GM18867 (cell line): Measurements from ENCODE around the gene CNOT2.

Experiments
- ATAC-seq: cut with Tn5 transposase; IDR thresholded peaks from one replicate; pipeline ENCODE4 v1.9.1; 2021; ENCODE audit warnings: mild to moderate bottlenecking, moderate library complexity; ENCODE audit not compliant: unreplicated experiment

CNOT2 gene, protein sequence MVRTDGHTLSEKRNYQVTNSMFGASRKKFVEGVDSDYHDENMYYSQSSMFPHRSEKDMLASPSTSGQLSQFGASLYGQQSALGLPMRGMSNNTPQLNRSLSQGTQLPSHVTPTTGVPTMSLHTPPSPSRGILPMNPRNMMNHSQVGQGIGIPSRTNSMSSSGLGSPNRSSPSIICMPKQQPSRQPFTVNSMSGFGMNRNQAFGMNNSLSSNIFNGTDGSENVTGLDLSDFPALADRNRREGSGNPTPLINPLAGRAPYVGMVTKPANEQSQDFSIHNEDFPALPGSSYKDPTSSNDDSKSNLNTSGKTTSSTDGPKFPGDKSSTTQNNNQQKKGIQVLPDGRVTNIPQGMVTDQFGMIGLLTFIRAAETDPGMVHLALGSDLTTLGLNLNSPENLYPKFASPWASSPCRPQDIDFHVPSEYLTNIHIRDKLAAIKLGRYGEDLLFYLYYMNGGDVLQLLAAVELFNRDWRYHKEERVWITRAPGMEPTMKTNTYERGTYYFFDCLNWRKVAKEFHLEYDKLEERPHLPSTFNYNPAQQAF

DNA sequence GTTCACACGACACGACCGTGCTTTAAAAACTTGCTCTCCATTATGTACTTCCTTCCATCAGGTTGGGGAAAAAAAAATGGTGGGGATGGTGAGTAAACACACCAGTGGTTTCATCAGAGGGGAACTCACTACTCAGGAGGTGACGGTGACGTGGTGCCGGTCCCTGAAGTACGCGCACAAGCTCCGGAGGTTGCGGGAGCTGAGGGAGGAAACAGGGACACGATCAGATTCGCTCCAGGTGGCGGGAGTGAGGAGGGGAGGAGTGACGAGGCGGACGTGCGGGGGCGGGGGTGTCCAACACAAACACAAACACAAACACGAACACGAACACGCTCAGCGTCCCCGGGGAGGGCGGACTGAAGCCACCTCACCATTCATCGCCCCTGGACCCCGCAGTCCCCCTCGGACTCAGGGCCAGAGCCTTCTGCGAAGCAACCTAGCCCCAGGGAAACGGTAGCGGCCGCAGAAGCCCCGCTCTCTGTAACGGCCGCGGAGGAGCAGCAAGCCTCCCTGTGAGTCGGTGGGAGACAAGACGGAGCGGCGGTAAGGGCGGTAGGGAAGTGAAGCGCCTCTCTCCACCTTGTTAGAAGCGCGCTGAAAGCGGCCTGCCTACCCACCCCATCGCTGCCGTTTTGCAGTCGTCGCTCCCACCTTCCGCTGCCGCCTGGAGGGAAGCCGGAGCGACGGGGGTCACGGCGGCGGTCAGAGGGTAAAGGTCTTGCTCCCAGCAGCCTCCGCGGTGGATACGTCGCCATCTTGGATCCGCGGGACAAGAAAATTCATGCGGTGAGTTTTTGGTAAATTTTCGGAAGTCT is at the start of gene CNOT2:
Gene CNOT2 (plus strand): TSS at position 739 of the 815 bp plus-strand sequence. CDS start 34,794 bp downstream, outside the sequence.
- ATAC-seq, result peak; percentile 79

DNA sequence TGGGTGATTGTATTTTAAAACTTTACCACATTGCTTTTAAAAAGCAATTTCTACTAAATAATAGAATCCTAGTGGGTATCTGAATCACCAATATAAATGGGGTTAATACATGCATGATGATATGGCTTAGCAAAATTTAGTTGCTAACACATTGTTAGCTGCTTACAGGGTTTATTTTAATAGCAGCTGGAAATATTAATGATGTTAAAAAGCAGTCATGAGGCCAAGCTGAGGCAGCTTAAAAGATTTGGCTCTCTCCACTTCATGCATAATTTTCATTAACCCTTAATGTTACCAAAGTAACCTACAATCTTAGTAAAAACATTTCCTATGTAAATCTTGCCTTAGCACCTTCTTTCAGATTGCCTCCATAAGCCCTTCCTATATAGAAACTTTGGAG is 49.2 kb upstream of the CNOT2 start:
- no peak for ATAC-seq

DNA sequence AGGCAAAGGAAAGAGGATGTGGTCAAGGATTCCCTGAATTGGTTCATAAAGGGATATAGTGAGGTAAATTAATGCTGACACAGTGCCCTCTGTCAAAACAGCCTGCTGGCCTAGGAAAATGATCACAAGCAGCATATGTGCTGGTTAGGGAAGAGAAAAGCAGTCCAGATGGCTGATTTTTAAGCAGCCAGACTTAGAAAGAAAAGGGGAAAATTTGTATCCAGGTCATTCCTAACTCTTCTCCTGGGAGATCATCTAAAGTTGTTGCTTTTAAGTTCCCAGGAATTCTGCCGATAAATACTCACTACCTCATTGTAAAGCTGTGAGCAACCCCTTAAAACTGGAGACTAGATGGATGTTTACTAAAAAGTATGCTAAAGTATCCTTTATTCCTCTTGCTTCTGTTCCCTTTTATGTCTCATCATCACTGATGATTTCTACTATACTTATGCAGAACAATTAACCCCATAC is 46.4 kb upstream of the CNOT2 start:
- no peak for ATAC-seq

DNA sequence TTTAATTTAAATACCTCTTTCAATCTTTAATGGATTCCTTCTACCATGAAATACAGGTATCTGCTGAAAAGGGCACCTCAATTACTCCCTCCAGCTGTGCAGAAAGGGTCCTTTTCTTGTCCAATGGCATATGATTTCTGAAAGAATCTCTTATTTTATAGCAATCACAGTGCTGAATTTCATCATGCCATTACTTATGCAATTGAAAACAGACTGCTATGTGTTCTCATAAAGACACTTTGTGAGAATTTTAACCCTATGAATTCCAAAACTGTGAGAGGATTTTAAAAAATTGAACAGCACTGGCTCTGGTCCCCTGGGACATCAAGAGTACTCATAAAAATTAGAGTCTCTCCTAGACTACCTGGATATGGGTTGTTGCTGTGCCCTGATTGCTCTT is 45.9 kb upstream of the CNOT2 start:
- ATAC-seq, result no peak

DNA sequence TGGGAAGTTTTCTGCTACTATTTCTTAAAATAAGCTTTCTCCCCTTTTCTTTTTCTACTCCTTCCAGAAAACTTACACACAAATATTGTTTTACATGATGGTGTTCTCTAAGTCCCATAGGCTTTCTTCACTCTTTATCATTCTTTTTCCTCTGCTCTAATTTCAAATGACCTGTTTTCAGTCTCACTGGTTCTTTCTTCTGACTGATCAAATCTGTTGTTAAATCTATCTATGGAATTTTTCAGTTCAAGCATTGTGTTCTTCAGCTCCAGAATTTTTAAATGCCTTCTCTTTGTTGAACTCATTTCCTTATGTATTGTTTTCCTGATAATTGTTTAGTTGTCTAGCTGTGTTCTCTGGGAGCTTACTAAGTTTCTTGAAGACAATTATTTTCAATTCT is 29.5 kb upstream of the CNOT2 start:
- no peak for ATAC-seq

DNA sequence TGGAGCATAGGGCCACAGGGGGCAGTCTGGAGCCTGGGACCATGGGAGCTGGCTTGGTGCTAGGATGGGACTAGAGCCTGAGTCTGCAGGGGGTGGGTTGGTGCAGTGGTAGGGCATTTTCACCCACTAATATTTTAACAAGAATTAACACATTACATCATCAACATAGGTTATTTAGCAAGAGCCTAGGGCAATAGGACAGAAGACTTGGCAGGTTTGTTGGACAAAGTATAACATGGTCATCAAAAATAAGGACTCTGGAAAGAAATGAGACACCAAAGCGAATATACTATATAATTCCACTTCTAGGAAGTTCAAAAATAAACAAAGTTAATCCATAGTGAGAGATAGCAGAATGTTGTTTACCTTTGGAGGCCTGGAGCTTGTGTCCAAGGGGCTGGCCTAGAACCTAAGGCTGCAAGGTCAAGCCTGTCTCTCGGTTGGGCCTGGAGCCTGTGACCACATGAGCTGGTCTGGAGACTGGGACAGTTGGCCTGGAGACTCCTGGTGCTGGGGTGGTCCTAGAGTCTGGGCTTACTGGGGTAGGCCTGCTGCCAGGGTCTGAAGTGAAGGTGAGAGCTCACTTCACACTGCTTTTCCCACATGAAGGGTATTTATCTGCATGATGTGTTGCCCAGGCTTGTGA is 28.1 kb upstream of the CNOT2 start:
- no peak for ATAC-seq

DNA sequence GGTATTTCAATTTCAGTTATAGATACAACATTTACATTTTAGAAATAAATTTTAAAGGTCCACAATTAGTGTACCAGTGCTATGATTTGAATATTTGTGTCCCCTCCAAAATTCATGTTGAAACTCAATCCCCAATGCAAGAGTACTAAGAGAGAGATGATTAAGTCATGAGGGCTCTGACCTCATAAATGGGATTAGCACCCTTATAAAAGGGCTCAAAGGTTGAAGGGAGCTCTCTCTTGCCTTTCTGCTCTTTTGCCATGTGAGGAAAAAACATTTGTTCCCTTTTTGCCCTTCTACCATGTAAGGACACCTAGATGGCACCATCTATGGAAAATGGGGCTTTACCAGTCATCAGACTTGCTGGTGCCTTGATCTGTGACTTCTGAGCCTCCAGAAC is 25.8 kb upstream of the CNOT2 start:
- ATAC-seq, result no peak

DNA sequence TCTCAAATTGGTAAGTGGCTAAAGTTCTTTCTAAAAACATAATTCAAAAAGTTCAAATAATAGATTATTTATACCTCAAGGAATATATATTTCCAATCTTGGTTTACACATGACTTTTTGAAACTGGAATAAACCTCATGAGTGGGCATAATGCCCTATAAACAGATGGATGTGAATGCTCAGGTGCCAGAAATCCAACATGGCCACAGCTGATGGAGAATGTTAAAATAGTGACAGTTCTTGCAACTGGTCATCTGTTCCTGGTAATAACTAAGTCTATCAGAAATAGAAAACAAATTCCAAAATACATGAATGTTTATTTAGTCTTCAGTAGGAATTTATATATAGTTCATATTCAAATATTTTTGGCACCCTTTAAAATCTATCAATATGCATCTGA is 21.6 kb upstream of the CNOT2 start:
- no peak for ATAC-seq

DNA sequence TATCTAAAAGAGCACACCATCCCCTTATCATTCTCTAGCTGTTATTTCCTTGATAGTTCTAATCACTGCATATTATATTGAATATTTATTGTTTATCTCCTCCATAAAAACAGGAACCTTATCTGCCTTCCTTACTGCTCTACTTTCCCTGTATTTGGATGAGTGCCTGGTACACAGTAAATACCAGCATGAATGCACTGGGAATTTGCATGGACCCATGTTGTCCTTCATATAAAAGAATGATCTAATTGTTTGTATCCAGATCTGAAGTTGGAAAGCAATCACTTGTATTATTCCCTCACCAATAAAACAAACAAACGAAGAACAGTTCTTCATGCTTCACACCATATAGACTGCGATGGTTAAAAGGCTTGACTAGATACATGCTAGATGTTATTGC is 15.3 kb upstream of the CNOT2 start:
- ATAC-seq, result no peak

DNA sequence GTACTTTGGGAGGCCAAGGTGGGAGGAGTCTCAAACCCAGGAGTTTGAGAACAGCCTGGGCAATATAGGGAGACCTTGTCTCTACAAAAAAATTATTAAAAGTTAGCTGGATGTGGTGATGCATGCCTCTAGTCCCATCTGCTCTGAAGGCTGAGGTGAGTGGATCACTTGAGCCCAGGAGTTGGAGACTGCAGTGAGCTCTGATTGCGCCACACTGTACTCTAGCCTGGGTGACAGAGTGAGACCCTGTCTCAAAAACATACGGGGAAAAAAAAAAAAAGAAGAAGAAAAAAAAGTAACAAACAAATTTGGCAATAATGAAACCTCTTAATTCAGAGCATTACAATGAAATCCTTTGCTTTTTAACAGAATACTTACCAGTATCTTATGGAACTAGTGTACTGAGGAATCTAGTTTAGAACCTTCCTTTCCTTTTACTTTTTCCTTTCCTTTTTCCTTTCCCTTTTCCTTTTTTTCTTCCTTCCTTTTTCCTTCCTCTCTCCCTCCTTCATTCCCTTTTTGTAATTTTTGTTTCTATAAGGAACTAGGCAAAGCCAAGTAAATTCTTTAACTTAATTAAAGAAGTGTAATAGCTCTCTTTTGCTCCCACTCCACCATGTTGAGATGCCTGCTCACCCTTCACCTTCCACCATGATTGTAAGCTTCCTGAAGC is 12.2 kb upstream of the CNOT2 start:
- no peak for ATAC-seq

DNA sequence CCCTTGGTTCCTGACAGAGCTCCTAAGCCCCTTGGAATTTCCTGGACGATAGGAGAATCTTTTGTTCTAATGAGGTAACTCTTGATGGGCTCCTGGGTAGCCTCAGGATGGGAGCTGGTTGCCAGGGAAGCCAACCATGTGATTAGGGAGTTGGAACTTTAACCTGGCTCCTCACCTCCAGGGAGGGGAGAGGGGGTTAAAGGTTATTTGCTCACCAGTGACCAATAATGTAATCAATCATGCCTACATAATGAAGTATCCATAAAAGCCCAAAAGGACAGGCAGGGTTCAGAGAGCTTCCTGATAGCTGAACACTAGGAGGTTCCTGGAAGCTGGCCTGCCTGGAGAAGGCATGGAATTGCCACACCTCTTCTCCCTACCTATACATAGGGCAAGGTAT is 6.2 kb upstream of the CNOT2 start:
- ATAC-seq, result no peak

DNA sequence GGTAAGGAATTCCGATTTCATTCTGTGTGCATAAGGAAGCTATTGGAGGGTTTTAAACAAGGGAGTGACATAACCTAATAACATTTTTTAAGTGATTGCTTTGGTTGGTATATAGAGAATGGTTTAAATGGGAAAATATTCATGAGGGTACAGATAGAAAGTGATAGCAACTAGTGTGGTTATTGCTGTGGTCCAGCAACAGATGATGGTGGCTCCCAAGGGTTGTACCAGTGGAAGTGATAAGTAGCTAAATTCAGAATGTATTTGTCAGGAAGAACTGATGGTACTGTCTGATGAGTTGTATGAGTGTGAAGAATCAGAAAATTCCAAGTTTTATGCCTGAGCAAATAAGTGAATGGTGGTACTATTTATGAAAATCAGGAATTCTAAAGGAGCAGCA is 2.6 kb upstream of the CNOT2 start:
- ATAC-seq, result no peak

DNA sequence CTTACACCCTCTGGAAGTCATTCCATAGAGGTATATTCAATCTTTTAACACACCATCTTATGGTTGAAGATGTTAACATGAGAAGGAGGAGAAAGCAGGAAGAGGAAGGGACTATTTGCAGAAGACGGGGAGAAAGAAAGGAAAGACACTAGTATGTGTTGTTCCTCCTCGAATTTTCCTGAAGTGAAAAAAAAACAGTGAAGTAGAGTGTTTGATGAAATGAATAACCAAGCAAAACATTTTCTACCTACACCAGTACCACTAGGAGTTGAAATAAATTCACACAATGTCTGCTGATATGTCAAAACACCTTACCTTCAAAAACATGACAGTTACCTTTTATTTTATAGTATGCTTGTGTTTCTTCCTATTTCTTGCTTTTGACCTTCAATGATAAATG is 1.4 kb upstream of the CNOT2 start:
- ATAC-seq, result no peak

DNA sequence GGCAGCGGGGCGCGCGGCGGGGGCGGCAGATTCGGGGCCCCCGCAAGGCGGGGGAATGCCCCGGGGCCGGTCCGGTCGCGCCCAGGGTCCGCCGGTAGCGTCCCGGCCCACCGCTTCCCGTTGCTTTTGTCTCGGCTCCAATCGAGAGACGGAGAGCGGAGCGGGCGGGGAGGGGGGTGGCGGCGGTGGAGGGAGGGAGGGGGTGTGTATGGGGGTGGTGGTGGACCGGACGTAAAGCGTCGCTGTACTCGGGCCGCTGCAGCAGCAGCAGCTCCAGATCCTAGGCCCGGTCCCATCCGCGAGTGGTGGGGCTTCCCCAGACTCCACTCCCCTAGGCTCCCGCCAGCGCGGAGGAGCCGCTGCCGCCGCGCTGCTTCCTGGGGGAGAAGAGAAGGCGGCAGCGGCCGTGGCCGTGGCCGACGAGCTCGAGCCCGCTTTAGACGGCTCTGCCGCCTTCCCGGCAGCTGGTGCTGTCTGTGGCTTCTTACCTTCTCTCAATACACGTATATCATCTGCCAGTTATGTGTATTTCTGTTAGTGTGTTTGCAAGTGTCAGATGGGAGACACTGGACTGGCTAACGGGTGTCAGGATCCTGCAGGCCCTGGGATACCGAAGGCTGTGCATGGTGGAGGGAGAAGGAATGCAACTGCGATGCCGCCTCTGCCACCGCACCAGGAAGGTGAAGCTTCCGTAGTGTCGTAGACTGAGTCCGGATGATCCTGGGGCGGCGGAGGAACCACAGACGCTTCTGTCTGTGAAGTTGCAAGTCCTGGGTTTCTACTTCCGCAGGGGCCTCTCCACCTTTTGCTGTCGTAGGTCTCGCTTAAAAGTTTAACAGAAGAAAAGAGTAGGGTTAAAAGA is 508 bp downstream of the CNOT2 start:
- peak; percentile 64 for ATAC-seq

DNA sequence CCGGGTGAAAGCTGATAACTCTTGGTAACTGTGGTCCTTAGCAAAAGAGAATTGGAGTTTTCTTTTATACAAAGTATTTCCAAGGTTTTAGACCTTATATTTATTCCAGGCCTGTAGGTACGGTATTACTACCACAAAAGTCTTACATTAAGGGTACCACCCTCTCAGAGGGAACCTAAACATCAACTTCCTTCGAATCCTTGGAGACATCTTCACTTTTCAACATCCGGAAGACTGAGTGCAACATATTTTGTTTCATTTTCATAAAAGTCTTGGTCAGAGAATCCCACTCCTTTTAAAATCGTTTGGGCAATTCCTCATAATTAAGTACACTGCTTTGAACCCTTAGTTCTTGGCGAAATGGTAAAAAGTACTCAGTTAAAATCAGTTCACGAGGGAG is 1.2 kb downstream of the CNOT2 start:
- ATAC-seq, result no peak

DNA sequence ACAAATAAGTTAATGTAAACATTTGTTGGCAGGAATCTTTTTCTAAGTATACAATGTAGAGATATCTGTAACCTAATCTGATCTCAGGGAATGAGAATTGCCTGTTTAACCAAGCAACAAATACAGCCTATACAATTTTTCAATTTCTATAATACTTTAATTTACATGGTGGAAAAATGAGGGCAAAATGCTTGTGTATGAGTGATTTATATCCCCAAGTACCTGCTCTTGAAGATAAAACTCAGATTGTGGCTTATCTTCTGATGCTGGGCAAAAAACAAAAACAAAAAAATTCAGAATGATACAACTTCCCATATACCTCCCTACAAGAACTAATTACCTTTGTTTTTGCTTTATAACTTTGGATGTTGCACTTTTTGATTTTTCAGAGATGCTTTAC is 2.2 kb downstream of the CNOT2 start:
- no peak for ATAC-seq

DNA sequence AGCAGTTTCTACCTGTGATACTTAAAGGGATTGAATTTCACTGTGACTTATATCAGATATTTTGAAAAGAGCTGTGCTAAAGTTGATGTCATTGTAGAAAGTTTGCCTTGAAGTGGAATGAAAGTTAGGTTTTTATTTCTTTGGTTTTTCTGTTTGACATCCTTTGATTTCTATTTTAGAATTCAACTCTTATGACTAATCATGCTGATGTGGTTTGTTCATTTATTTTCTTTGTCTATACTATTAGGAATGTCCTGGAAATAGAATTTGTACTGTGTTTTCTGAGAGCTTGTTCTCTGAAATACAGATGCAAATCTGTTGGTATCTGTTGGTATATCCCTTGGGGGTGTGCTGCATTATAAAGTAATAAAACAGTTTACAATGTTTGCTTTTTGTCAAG is 3.3 kb downstream of the CNOT2 start:
- no peak for ATAC-seq

DNA sequence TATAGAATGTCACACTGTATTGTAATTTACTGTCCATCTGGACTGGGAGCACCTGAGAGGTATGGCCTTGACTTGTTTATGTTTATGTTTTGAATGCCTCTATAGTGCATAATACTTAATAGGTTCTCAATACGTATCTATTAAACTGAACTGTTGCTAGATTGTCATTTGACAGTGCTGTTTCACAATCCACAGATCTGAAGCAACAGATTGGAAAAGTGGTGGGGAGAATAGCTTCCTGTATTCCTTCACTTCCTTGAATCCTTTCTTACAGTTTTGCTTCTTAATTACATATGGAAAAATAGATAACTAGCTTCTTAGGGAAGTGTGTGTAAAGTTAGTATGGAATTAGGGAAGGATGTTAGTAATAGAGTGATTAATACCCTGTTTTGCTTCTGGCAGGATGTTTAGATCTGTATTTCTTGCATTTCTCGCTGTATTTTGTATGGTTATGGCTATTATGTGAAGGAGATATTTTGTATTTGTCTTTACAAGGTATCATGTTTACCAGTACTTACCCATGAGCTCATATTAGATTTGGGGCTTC is 4.5 kb downstream of the CNOT2 start:
- no peak for ATAC-seq

DNA sequence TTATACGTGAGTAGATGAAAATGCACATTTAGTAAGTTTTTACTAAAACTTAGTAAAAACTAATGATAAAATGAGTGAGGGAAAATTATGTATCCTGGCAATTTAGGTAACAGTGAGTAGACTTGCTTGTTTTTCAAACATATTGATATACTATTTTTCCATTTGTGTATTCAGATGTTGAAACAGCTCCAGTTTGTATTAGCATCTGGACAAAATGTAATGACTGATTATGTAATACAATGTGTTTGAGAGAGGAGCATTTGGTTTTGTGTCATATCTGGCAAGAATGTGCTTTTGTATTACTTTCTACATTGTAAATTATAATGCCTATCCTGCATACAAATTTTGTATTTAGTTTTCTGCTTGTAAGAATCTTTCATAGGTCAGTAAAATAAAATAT is 5.6 kb downstream of the CNOT2 start:
- ATAC-seq, result no peak

DNA sequence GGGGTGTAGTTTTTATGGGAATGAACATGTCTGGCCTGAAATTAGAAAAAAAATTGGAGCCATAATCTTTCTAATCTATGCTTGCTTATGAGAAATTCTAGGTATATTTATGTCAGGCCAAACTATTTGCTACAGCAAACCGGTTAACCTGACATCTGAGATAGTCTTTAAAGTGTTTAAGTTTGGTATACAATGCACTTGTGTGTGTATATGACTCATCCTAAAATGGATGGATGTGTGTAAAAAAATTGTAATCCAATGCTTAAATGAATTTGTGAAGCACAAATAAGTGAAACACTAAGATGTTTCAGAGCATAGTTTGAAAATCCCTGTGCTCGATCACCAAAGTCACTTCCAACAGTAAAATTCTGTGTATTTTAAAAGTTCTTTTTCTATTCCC is 6.7 kb downstream of the CNOT2 start:
- no peak for ATAC-seq
